K562 (cell line): ENCODE measurements around the gene CFAP52. TPM values are rescaled to one million over a fixed set of nuclear protein-coding genes. Genes with fewer than 3 reads are reported as not detected.

Source experiments
- BRCA1 ChIP-seq, 2 experiments: fragments of 450-650 bp in 1 of 2; sonication (generic) in 1 of 2; formaldehyde crosslinking in 1 of 2; IDR thresholded peaks; 2 replicates each; pipeline versions ENCODE4 v1.5.0 to v1.6.1; 2017 to 2020; ENCODE audit warnings: mild to moderate bottlenecking in 1 of 2, missing genetic modification reagents in 1 of 2
- CHD1 ChIP-seq: fragments of 200-600 bp; sonication (generic); IDR thresholded peaks from one replicate; pipeline ENCODE4 v1.6.1; 2012; ENCODE audit warnings: mild to moderate bottlenecking, moderate library complexity, low read length, inconsistent platforms
- DACH1 ChIP-seq: fragments of 450-650 bp; IDR thresholded peaks from 2 replicates; pipeline ENCODE4 v1.6.1; 2018; ENCODE audit not compliant: partially characterized antibody
- ELK3 ChIP-seq: fragments of 450-650 bp; formaldehyde crosslinking; IDR thresholded peaks from 2 replicates; pipeline ENCODE4 v1.4.0; 2020; ENCODE audit warnings: mild to moderate bottlenecking
- ETV1 ChIP-seq: fragments of 450-650 bp; conservative IDR thresholded peaks from 2 replicates; pipeline ENCODE4 v1.6.1; 2016; ENCODE audit warnings: missing genetic modification characterization, control low read depth, low read depth, missing compliant biosample characterization
- HMGXB4 ChIP-seq: sonication (generic); formaldehyde crosslinking; IDR thresholded peaks from 2 replicates; pipeline ENCODE4 v1.8.1; 2023; ENCODE audit warnings: mild to moderate bottlenecking, missing genetic modification reagents
- HNRNPLL ChIP-seq: fragments of 200-400 bp; formaldehyde crosslinking; IDR thresholded peaks from 2 replicates; pipeline ENCODE4 v1.6.1; 2017; ENCODE audit warnings: low read length, low read depth, mild to moderate bottlenecking; ENCODE audit not compliant: poor library complexity, severe bottlenecking
- JUN ChIP-seq, 2 experiments: sonication (generic) in 1 of 2; formaldehyde crosslinking in 1 of 2; IDR thresholded peaks; 2 replicates each; pipeline versions ENCODE4 v1.6.1 to v1.8.0; 2012 to 2022; ENCODE audit warnings: borderline replicate concordance in 2 of 2, mild to moderate bottlenecking in 2 of 2, improper control_type of control experiment in 1 of 2, low read depth in 1 of 2, low read length in 1 of 2, missing genetic modification reagents in 1 of 2
- JUNB ChIP-seq: fragments of 450-650 bp; formaldehyde crosslinking; conservative IDR thresholded peaks from 2 replicates; pipeline ENCODE4 v1.4.0; 2020; ENCODE audit warnings: mild to moderate bottlenecking
- KDM5B ChIP-seq: fragments of 200-600 bp; sonication (generic); IDR thresholded peaks from 2 replicates; pipeline ENCODE4 v1.6.1; 2012; ENCODE audit warnings: low read depth, mild to moderate bottlenecking, moderate library complexity, low read length, control low read depth, inconsistent platforms; ENCODE audit not compliant: insufficient replicate concordance
- KLF16 ChIP-seq: IDR thresholded peaks from 2 replicates; pipeline ENCODE4 v1.6.1; 2016; ENCODE audit warnings: antibody characterized with exemption
- POLR2G ChIP-seq: fragments of 200-400 bp; formaldehyde crosslinking; IDR thresholded peaks from 2 replicates; pipeline ENCODE4 v1.6.1; 2017; ENCODE audit warnings: low read depth, mild to moderate bottlenecking, antibody characterized with exemption, low read length, moderate library complexity
- POLR3G ChIP-seq: IDR thresholded peaks from 2 replicates; pipeline ENCODE4 v1.6.1; 2011; ENCODE audit not compliant: insufficient read length, insufficient replicate concordance; ENCODE audit errors: extremely low read depth
- PPARD ChIP-seq: fragments of 250-450 bp; sonication (Bioruptor Pico); IDR thresholded peaks from 2 replicates; pipeline ENCODE4 v1.8.0; 2022; ENCODE audit warnings: inconsistent platforms, mild to moderate bottlenecking, moderate library complexity
- RBFOX2 ChIP-seq: fragments of 200-400 bp; formaldehyde crosslinking; IDR thresholded peaks from 2 replicates; pipeline ENCODE4 v1.6.1; 2017; ENCODE audit warnings: low read depth, mild to moderate bottlenecking, low read length, moderate library complexity
- SIRT6 ChIP-seq: IDR thresholded peaks from one replicate; pipeline ENCODE4 v1.6.1; 2012; ENCODE audit warnings: low read depth, mild to moderate bottlenecking, control low read depth, inconsistent platforms, low read length, moderate library complexity
- TOE1 ChIP-seq, 2 experiments: fragments of 450-650 bp in 1 of 2; sonication (generic) in 1 of 2; formaldehyde crosslinking in 1 of 2; IDR thresholded peaks; 2 replicates each; pipeline versions ENCODE4 v1.7.1 to v1.8.0; 2016 to 2022; ENCODE audit warnings: borderline replicate concordance in 2 of 2, mild to moderate bottlenecking in 2 of 2, antibody characterized with exemption in 1 of 2, inconsistent platforms in 1 of 2, low read depth in 1 of 2, missing genetic modification reagents in 1 of 2, moderate library complexity in 1 of 2
- YY1 ChIP-seq, 3 experiments: IDR thresholded peaks; 2 replicates each; pipeline ENCODE4 v1.6.1; 2011; ENCODE audit warnings: low read length in 2 of 3, mild to moderate bottlenecking in 2 of 3, moderate library complexity in 2 of 3, borderline replicate concordance in 1 of 3, control low read depth in 1 of 3, low read depth in 1 of 3; ENCODE audit not compliant: insufficient read depth in 3 of 3, insufficient replicate concordance in 2 of 3, control insufficient read depth in 1 of 3, insufficient read length in 1 of 3; ENCODE audit errors: extremely low read depth in 1 of 3
- ZNF311 ChIP-seq: fragments of 250-450 bp; sonication (Bioruptor Pico); IDR thresholded peaks from 2 replicates; pipeline ENCODE4 v1.4.0; 2020; ENCODE audit warnings: mild to moderate bottlenecking, moderate library complexity
- ZNF583 ChIP-seq: fragments of 250-450 bp; sonication (Bioruptor Pico); IDR thresholded peaks from 2 replicates; pipeline ENCODE4 v1.4.0; 2020
- ZNF586 ChIP-seq: fragments of 450-650 bp; formaldehyde crosslinking; conservative IDR thresholded peaks from 2 replicates; pipeline ENCODE4 v1.4.0; 2020; ENCODE audit warnings: mild to moderate bottlenecking, moderate library complexity
- ZNF589 ChIP-seq: fragments of 200-800 bp; sonication (Bioruptor generic); IDR thresholded peaks from 2 replicates; pipeline ENCODE4 v1.6.1; 2016; ENCODE audit warnings: low read depth, missing genetic modification characterization, missing compliant biosample characterization
- ZNF644 ChIP-seq: fragments of 200-800 bp; sonication (Bioruptor generic); IDR thresholded peaks from 2 replicates; pipeline ENCODE4 v1.6.1; 2016; ENCODE audit warnings: low read depth, missing genetic modification characterization, missing compliant biosample characterization
- ZNF75A ChIP-seq: fragments of 450-650 bp; formaldehyde crosslinking; IDR thresholded peaks from 2 replicates; pipeline ENCODE4 v1.4.0; 2020; ENCODE audit warnings: mild to moderate bottlenecking
- polyA plus RNA-seq, 8 experiments: library from polyadenylated mRNA; depleted of rRNA in 4 of 8; stranded (reverse) in 5 of 8; unstranded in 3 of 8; fragments of >200 nt; fragmentation: Nextera tagmentation in 2 of 8; fragmentation: Illumina TruSeq in 1 of 8; extraction: Ambion mirVana in 2 of 8; extraction: Trizol in 1 of 8; gene quantifications; 2 replicates each; pipeline versions ENCODE4 v1.2.1 to v1.2.3, GENCODE V29; 2011 to 2014; ENCODE audit warnings: inconsistent platforms in 1 of 8, missing spikeins in 1 of 8
- total RNA-seq, 7 experiments: library from RNA; depleted of rRNA in 6 of 7; stranded (reverse); fragments of >200 nt in 6 of 7; fragmentation: Illumina TruSeq in 2 of 7; extraction: Trizol in 2 of 7; gene quantifications; 2 replicates each; pipeline versions ENCODE4 v1.2.1 to v1.2.3, GENCODE V29; 2011 to 2021; ENCODE audit warnings: low replicate concordance in 1 of 7

Gene CFAP52
- total and polyA plus RNA-seq, 9 of the 15 experiments (the other 6 are each of a cell fraction or from before 2014, with no cell fraction given): not detected

GRCh38 chr17:9575381-9576101 lies 901 bp upstream of the CFAP52 start, which contains the start of gene STX8 (continued):
- TF ChIP-seq ELK3 (CRISPR knock-in tag) (no peak), TOE1 (IDR thresholded peaks at IDR 0.05; ENCODE audit: borderline replicate concordance) (peak; percentile 38; the same call in 1 of the 2 replicates), TOE1 (CRISPR knock-in tag; IDR thresholded peaks at IDR 0.05; ENCODE audit: borderline replicate concordance, low read depth) (no peak), HMGXB4 (CRISPR knock-in tag) (no peak), CHD1 (no peak), ZNF583 (CRISPR knock-in tag) (no peak), KLF16 (peak; percentile 36; the same call in 1 of the 2 replicates), YY1 (IDR thresholded peaks at IDR 0.05; ENCODE audit: borderline replicate concordance in 1 of 3, control insufficient read depth in 1 of 3, extremely low read depth in 1 of 3, insufficient read depth in 3 of 3, insufficient read length in 1 of 3, insufficient replicate concordance in 2 of 3, low read depth in 1 of 3, low read length in 2 of 3) (peak in 1 of 3 experiments; percentile 22), SIRT6 (no peak), JUN (IDR thresholded peaks at IDR 0.05; ENCODE audit: borderline replicate concordance, low read depth, low read length) (no peak), JUN (CRISPR knock-in tag; IDR thresholded peaks at IDR 0.05; ENCODE audit: borderline replicate concordance) (no peak), JUNB (CRISPR knock-in tag) (no peak), POLR2G (peak; percentile 69), ZNF311 (no peak), ETV1 (tag) (no peak), BRCA1 (IDR thresholded peaks at IDR 0.05) (no peak), BRCA1 (CRISPR knock-in tag; IDR thresholded peaks at IDR 0.05) (no peak), POLR3G (no peak), PPARD (no peak), ZNF589 (CRISPR knock-in tag) (no peak), RBFOX2 (peak; percentile 60), HNRNPLL (peak; percentile 67), DACH1 (peak; percentile 94), ZNF75A (CRISPR knock-in tag) (no peak), ZNF644 (tag) (no peak), KDM5B (peak; percentile 4), ZNF586 (no peak)
